Hindlimb muscle (tissue), 1 donor: Measurements from ENCODE around the gene PCDHA13. TPM values are rescaled to one million over a fixed set of nuclear protein-coding genes. Genes with fewer than 3 reads are reported as not detected.
"Not testable (repeated sequence)": the region's sequence is repeated elsewhere in the genome, so short reads cannot be mapped to it uniquely, and the experiment has no call there.

Experiments
- DNase-seq: peaks from one replicate; pipeline ENCODE4 v3.0.0-alpha.2; 2013
- polyA plus RNA-seq: library from polyadenylated mRNA; unstranded; fragments of 120-200 nt; gene quantifications from one replicate; pipeline ENCODE4 v1.2.1, GENCODE V29; 2013; ENCODE audit not compliant: insufficient read length

PCDHA13 gene, protein sequence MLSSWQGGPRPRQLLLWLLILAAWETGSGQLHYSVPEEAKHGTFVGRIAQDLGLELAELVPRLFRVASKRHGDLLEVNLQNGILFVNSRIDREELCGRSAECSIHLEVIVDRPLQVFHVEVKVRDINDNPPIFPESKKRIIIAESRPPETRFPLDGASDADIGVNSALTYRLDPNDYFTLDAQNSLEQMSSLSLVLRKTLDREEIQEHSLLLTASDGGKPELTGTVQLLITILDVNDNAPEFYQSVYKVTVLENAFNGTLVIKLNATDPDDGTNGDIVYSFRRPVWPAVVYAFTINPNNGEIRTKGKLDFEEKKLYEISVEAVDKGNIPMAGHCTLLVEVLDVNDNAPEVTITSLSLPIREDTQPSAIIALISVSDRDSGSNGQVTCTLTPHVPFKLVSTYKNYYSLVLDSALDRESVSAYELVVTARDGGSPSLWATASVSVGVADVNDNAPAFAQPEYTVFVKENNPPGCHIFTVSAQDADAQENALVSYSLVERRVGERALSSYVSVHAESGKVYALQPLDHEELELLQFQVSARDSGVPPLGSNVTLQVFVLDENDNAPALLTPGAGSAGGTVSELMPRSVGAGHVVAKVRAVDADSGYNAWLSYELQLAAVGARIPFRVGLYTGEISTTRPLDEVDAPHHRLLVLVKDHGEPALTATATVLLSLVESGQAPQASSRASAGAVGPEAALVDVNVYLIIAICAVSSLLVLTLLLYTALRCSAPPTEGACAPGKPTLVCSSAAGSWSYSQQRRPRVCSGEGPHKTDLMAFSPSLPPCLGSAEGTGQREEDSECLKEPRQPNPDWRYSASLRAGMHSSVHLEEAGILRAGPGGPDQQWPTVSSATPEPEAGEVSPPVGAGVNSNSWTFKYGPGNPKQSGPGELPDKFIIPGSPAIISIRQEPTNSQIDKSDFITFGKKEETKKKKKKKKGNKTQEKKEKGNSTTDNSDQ
- polyA plus RNA-seq = 0.21 TPM

DNA sequence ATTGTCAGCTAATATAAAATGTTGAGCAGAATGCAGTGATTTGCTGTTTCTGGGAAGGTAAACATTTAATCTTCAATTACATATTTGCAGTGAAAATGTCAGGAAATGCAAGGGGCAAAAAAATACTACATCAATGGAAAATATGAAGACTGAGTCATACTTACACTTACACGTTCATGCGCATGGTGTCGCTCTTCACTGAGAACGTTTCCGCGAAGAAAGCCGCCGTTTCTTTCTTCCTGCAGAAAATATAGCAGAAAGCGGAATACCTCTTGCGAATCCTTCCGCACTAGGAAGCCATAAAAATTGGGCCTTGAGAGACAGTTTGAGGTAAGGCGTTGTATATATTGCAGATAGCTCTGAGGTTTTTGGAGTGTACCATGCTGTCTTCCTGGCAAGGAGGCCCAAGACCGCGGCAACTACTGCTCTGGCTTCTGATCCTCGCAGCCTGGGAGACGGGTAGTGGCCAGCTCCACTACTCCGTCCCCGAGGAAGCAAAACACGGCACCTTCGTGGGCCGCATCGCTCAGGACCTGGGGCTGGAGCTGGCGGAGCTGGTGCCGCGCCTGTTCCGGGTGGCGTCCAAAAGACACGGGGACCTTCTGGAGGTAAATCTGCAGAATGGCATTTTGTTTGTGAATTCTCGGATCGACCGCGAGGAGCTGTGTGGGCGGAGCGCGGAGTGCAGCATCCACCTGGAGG is at the start of gene PCDHA13:
PCDHA13 (plus strand) TSS at position 236 of the 702 bp plus-strand sequence; CDS start at position 381, 145 bp downstream.
- DNase-seq = no peak

- DNase-seq = no peak
These were observed 47.9 kb upstream of the PCDHA13 start, which contains the start of gene PCDHA7 for GRCh38 chr5:140833993-140834392. PCDHA7 (plus strand) TSS chr5:140834269; CDS start chr5:140834384, 115 bp downstream.

DNA sequence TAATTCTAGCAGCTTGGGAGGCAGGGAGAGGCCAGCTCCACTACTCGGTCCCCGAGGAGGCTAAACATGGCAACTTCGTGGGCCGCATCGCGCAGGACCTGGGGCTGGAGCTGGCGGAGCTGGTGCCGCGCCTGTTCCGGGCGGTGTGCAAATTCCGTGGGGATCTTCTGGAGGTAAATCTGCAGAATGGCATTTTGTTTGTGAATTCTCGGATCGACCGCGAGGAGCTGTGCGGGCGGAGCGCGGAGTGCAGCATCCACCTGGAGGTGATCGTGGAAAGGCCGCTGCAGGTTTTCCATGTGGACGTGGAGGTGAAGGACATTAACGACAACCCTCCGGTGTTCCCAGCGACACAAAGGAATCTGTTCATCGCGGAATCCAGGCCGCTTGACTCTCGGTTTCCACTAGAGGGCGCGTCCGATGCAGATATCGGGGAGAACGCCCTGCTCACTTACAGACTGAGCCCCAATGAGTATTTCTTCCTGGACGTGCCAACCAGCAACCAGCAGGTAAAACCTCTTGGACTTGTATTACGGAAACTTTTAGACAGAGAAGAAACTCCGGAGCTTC is 47.4 kb upstream of the PCDHA13 start:
- not testable (repeated sequence) for DNase-seq

DNA sequence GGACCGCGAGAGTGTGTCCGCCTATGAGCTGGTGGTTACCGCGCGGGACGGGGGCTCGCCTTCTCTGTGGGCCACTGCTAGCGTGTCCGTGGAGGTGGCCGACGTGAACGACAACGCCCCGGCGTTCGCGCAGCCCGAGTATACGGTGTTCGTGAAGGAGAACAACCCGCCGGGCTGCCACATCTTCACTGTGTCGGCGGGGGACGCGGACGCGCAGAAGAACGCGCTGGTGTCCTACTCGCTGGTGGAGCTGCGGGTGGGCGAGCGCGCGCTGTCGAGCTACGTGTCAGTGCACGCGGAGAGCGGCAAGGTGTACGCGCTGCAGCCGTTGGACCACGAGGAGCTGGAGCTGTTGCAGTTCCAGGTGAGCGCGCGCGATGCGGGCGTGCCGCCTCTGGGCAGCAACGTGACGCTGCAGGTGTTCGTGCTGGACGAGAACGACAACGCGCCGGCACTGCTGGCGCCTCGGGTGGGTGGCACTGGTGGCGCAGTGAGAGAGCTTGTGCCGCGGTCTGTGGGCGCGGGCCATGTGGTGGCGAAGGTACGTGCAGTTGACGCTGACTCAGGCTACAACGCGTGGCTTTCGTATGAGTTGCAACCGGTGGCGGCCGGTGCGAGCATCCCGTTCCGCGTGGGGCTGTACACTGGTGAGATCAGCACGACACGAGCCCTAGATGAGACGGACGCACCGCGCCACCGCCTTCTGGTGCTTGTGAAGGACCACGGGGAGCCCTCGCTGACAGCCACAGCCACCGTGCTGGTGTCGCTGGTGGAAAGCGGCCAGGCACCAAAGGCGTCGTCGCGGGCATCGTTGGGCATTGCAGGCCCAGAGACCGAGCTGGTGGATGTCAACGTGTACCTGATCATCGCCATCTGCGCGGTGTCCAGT is 46.1 kb upstream of the PCDHA13 start:
- DNase-seq = no peak

GRCh38 chr5:140840978-140841962 is 40.7 kb upstream of the PCDHA13 start, which contains the start of gene PCDHA8:
PCDHA8 (plus strand) TSS chr5:140841187; CDS start chr5:140841322, 135 bp downstream.
- no peak for DNase-seq

GRCh38 chr5:140842798-140843733 is 38.9 kb upstream of the PCDHA13 start:
- DNase-seq = no peak

DNA sequence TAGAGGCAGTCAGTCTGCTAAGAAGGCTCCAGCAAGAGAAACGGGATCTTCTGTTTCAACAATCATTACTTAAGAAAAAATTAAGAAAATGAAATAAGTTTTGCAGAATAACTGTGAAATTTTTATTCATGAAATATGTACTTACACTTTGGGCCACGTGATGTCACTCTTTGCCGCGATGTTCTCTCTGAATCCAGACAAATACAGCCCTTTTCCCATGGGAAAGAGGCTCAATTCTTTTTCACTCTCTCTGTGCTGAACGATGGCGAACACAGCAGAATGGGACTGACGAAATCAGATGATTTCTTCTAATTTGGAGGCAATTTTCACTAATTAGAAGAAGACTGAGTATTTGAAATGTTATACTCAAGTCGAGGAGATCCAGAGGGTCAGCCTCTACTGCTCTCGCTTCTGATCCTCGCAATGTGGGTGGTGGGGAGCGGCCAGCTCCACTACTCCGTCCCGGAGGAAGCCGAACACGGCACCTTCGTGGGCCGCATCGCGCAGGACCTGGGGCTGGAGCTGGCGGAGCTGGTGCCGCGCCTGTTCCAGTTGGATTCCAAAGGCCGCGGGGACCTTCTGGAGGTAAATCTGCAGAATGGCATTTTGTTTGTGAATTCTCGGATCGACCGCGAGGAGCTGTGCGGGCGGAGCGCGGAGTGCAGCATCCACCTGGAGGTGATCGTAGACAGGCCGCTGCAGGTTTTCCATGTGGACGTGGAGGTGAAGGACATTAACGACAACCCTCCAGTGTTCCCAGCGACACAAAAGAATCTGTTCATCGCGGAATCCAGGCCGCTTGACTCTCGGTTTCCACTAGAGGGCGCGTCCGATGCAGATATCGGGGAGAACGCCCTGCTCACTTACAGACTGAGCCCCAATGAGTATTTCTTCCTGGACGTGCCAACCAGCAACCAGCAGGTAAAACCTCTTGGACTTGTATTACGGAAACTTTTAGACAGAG is 33.5 kb upstream of the PCDHA13 start, which contains the start of gene PCDHA9:
PCDHA9 (plus strand) TSS at position 244 of the 964 bp plus-strand sequence; CDS start at position 358, 114 bp downstream.
- DNase-seq = not testable (repeated sequence)

DNA sequence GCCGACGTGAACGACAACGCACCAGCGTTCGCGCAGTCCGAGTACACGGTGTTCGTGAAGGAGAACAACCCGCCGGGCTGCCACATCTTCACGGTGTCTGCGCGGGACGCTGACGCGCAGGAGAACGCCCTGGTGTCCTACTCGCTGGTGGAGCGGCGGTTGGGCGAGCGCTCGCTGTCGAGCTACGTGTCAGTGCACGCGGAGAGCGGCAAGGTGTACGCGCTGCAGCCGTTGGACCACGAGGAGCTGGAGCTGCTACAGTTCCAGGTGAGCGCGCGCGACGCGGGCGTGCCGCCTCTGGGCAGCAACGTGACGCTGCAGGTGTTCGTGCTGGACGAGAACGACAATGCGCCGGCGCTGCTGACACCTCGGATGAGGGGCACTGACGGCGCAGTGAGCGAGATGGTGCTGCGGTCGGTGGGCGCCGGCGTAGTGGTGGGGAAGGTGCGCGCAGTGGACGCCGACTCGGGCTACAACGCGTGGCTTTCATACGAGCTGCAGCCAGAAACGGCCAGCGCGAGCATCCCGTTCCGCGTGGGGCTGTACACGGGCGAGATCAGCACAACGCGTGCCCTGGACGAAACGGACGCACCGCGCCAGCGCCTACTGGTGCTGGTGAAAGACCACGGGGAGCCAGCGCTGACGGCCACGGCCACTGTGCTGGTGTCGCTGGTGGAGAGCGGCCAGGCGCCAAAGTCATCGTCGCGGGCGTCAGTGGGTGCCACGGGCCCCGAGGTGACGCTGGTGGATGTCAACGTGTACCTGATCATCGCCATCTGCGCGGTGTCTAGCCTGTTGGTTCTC is 31.9 kb upstream of the PCDHA13 start:
- DNase-seq = not testable (repeated sequence)

GRCh38 chr5:140855772-140856674 is 25.9 kb upstream of the PCDHA13 start, which contains the start of gene PCDHA10:
PCDHA10 (plus strand) TSS chr5:140855897; CDS start chr5:140856049, 152 bp downstream.
- no peak for DNase-seq

- no peak for DNase-seq
These were observed 24.5 kb upstream of the PCDHA13 start for GRCh38 chr5:140857177-140857986.

- no peak for DNase-seq
These were observed 24.0 kb upstream of the PCDHA13 start for GRCh38 chr5:140857987-140858240.

GRCh38 chr5:140862441-140863295 is 19.3 kb upstream of the PCDHA13 start:
- no peak for DNase-seq
